ENCODE results near the gene LAYN. TPM values are rescaled to one million over a fixed set of nuclear protein-coding genes. Genes with fewer than 3 reads are reported as not detected.

Gene LAYN
- total RNA-seq, 1 experiment from 2014 or later, result not detected

DNA sequence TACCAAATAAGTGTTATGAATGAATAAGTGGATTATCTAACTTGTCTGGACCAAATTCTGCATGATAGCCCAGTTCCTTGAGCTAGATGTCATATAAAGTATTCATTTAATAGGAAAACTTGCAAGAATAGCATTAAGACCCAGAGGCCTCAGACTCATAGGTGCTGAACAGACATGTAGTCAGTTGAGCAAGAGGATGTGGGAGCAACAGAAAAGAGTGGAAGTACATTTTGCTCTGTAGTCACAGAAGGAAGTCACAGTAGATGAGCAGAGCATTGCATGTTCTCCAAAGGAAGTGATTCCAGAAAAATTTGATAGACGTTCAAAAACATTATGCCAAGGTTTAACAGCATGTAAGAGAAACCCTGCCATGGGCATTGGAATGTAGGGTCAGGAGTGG lies 16.5 kb upstream of the LAYN start:
- no peaks in the 10 kb centered on the region for H3K9me2 ChIP-seq (replicated peaks; ENCODE audit: insufficient read depth, low read length)
- H3K79me2 ChIP-seq (ENCODE audit: low read length), result no peaks in the 10 kb centered on the region
- no peak overlapping the region for H3K27ac ChIP-seq (ENCODE audit: low read length)
- H3K27me3 ChIP-seq (ENCODE audit: low read length), result 0 out of 2 replicates have a peak, but pooled peaks cover 3% of the 10 kb centered on the region
- H3K36me3 ChIP-seq (ENCODE audit: insufficient read depth, low read length), result no peaks in the 10 kb centered on the region
- H3K4me1 ChIP-seq (ENCODE audit: low read length), result no peaks in the 10 kb centered on the region
- DNase-seq, result no peak
- H3K4me3 ChIP-seq (ENCODE audit: low read length), result no peak overlapping the region
- H4K20me1 ChIP-seq (ENCODE audit: insufficient read depth, low read depth, low read length), result no peaks in the 10 kb centered on the region
- H3K9me3 ChIP-seq (ENCODE audit: low read length), result no peaks in the 10 kb centered on the region
- no peak overlapping the region for H2AFZ ChIP-seq (ENCODE audit: low read length)
- no peak overlapping the region for H3K4me2 ChIP-seq (ENCODE audit: low read depth, low read length, poor library complexity, severe bottlenecking)
- H3K9ac ChIP-seq (ENCODE audit: low read length), result no peak overlapping the region

DNA sequence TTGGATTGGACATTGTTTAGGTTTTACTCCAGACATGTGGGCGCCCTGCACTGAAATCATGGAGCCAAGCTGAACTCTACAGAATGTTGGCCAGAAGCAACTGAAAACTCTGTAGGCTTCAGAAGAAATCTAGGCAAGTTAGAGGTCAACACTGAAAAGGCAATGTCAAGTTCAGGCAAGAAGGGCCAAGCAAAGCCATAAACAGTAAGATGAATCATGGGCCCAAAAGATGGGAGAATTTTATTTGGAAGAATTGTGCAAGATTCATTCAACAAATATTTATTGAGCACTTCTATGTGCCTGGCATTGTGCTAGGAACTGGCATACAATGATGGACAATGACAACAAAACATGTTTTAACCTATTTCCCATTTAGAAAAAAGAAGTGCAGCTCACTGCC lies 15.1 kb upstream of the LAYN start:
- no peaks in the 10 kb centered on the region for H3K9me2 ChIP-seq (replicated peaks; ENCODE audit: insufficient read depth, low read length)
- DNase-seq, result no peak
- no peaks in the 10 kb centered on the region for H3K36me3 ChIP-seq (ENCODE audit: insufficient read depth, low read length)
- H3K79me2 ChIP-seq (ENCODE audit: low read length), result no peaks in the 10 kb centered on the region
- no peak overlapping the region for H3K9ac ChIP-seq (ENCODE audit: low read length)
- no peak overlapping the region for H3K4me3 ChIP-seq (ENCODE audit: low read length)
- 0 out of 2 replicates have a peak, but pooled peaks cover 3% of the 10 kb centered on the region for H3K27me3 ChIP-seq (ENCODE audit: low read length)
- H3K4me1 ChIP-seq (ENCODE audit: low read length), result no peaks in the 10 kb centered on the region
- H3K27ac ChIP-seq (ENCODE audit: low read length), result no peak overlapping the region
- H3K4me2 ChIP-seq (ENCODE audit: low read depth, low read length, poor library complexity, severe bottlenecking), result no peak overlapping the region
- H4K20me1 ChIP-seq (ENCODE audit: insufficient read depth, low read depth, low read length), result no peaks in the 10 kb centered on the region
- no peak overlapping the region for H2AFZ ChIP-seq (ENCODE audit: low read length)
- H3K9me3 ChIP-seq (ENCODE audit: low read length), result no peaks in the 10 kb centered on the region

GRCh38 chr11:111526501-111526900 lies 14.0 kb upstream of the LAYN start:
- peaks cover 6% of the 10 kb centered on the region; the same call in 1 of the 2 replicates for H3K27me3 ChIP-seq (ENCODE audit: low read length)
- no peaks in the 10 kb centered on the region for H3K36me3 ChIP-seq (ENCODE audit: insufficient read depth, low read length)
- H3K79me2 ChIP-seq (ENCODE audit: low read length), result no peaks in the 10 kb centered on the region
- no peak overlapping the region for H2AFZ ChIP-seq (ENCODE audit: low read length)
- H4K20me1 ChIP-seq (ENCODE audit: insufficient read depth, low read depth, low read length), result no peaks in the 10 kb centered on the region
- H3K27ac ChIP-seq (ENCODE audit: low read length), result no peak overlapping the region
- no peak for DNase-seq
- H3K4me2 ChIP-seq (ENCODE audit: low read depth, low read length, poor library complexity, severe bottlenecking), result no peak overlapping the region
- H3K9me2 ChIP-seq (replicated peaks; ENCODE audit: insufficient read depth, low read length), result no peaks in the 10 kb centered on the region
- no peak overlapping the region for H3K4me3 ChIP-seq (ENCODE audit: low read length)
- no peaks in the 10 kb centered on the region for H3K4me1 ChIP-seq (ENCODE audit: low read length)
- H3K9ac ChIP-seq (ENCODE audit: low read length), result no peak overlapping the region
- no peaks in the 10 kb centered on the region for H3K9me3 ChIP-seq (ENCODE audit: low read length)

DNA sequence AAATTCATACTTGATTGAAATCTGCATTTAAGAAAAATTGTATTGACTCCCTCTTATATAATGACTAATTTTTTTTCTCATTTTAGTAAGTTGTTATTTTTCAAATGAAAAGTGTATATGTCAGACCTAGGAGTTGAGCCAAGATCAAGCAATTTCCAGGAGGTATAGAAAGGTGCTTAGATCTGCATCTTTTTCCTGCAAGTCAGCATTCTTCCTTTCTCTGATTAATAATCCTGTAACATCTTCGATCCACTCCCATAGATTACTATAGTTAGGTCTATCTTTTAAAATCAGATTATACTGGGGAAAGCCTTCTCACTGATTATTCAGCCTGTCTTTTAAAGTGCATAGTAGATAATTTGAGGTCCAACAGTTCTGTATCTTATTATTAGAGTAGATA lies 13.2 kb upstream of the LAYN start:
- no peaks in the 10 kb centered on the region for H4K20me1 ChIP-seq (ENCODE audit: insufficient read depth, low read depth, low read length)
- H2AFZ ChIP-seq (ENCODE audit: low read length), result no peak overlapping the region
- no peak overlapping the region for H3K4me3 ChIP-seq (ENCODE audit: low read length)
- H3K4me1 ChIP-seq (ENCODE audit: low read length), result peaks cover 7% of the 10 kb centered on the region; the same call in 1 of the 2 replicates
- DNase-seq, result no peak
- no peaks in the 10 kb centered on the region for H3K36me3 ChIP-seq (ENCODE audit: insufficient read depth, low read length)
- H3K27me3 ChIP-seq (ENCODE audit: low read length), result peaks cover 3% of the 10 kb centered on the region; the same call in 1 of the 2 replicates
- H3K9ac ChIP-seq (ENCODE audit: low read length), result no peak overlapping the region
- no peaks in the 10 kb centered on the region for H3K9me2 ChIP-seq (replicated peaks; ENCODE audit: insufficient read depth, low read length)
- H3K79me2 ChIP-seq (ENCODE audit: low read length), result no peaks in the 10 kb centered on the region
- no peak overlapping the region for H3K4me2 ChIP-seq (ENCODE audit: low read depth, low read length, poor library complexity, severe bottlenecking)
- no peak overlapping the region for H3K27ac ChIP-seq (ENCODE audit: low read length)
- no peaks in the 10 kb centered on the region for H3K9me3 ChIP-seq (ENCODE audit: low read length)

GRCh38 chr11:111528557-111528956 lies 12.0 kb upstream of the LAYN start:
- no peaks in the 10 kb centered on the region for H3K9me3 ChIP-seq (ENCODE audit: low read length)
- peaks cover 8% of the 10 kb centered on the region; the same call in 1 of the 2 replicates for H3K4me1 ChIP-seq (ENCODE audit: low read length)
- H3K9ac ChIP-seq (ENCODE audit: low read length), result no peak overlapping the region
- peak; percentile 85 for DNase-seq
- peaks cover 3% of the 10 kb centered on the region; the same call in 1 of the 2 replicates for H3K27me3 ChIP-seq (ENCODE audit: low read length)
- no peaks in the 10 kb centered on the region for H3K79me2 ChIP-seq (ENCODE audit: low read length)
- H2AFZ ChIP-seq (ENCODE audit: low read length), result no peak overlapping the region
- H3K9me2 ChIP-seq (replicated peaks; ENCODE audit: insufficient read depth, low read length), result no peaks in the 10 kb centered on the region
- H3K36me3 ChIP-seq (ENCODE audit: insufficient read depth, low read length), result no peaks in the 10 kb centered on the region
- H3K4me3 ChIP-seq (ENCODE audit: low read length), result no peak overlapping the region
- no peak overlapping the region for H3K4me2 ChIP-seq (ENCODE audit: low read depth, low read length, poor library complexity, severe bottlenecking)
- no peak overlapping the region for H3K27ac ChIP-seq (ENCODE audit: low read length)
- H4K20me1 ChIP-seq (ENCODE audit: insufficient read depth, low read depth, low read length), result no peaks in the 10 kb centered on the region

DNA sequence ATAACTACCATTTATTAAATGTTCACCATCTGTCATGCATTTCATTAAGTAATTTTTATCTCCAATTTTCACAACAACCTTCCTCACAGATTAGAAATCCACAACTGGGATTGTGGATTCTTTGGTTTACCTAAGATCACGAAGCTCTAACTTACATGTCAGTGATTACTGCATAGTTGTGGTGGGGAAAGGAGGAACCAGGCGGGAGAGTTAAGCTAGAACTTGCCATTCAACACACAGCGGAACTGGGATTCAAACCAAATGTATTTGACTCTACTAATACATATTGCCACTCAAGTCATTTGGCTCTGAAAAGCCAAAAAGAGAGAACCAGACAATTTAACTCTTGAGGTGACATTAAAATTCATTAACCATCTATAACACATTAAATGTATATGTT lies 10.4 kb upstream of the LAYN start:
- H2AFZ ChIP-seq (ENCODE audit: low read length), result no peak overlapping the region
- no peaks in the 10 kb centered on the region for H3K36me3 ChIP-seq (ENCODE audit: insufficient read depth, low read length)
- peaks cover 8% of the 10 kb centered on the region; the same call in 1 of the 2 replicates for H3K4me1 ChIP-seq (ENCODE audit: low read length)
- no peak overlapping the region for H3K4me2 ChIP-seq (ENCODE audit: low read depth, low read length, poor library complexity, severe bottlenecking)
- H3K9me3 ChIP-seq (ENCODE audit: low read length), result no peaks in the 10 kb centered on the region
- peaks cover 3% of the 10 kb centered on the region; the same call in 1 of the 2 replicates for H3K27me3 ChIP-seq (ENCODE audit: low read length)
- H3K79me2 ChIP-seq (ENCODE audit: low read length), result no peaks in the 10 kb centered on the region
- H3K27ac ChIP-seq (ENCODE audit: low read length), result no peak overlapping the region
- no peak for DNase-seq
- no peaks in the 10 kb centered on the region for H3K9me2 ChIP-seq (replicated peaks; ENCODE audit: insufficient read depth, low read length)
- H3K4me3 ChIP-seq (ENCODE audit: low read length), result no peak overlapping the region
- no peak overlapping the region for H3K9ac ChIP-seq (ENCODE audit: low read length)
- no peaks in the 10 kb centered on the region for H4K20me1 ChIP-seq (ENCODE audit: insufficient read depth, low read depth, low read length)

GRCh38 chr11:111531136-111531535 lies 9.4 kb upstream of the LAYN start:
- Histone ChIP-seq H3K4me1 (ENCODE audit: low read length) (peaks cover 8% of the 10 kb centered on the region; the same call in 1 of the 2 replicates), H4K20me1 (ENCODE audit: insufficient read depth, low read depth, low read length) (no peaks in the 10 kb centered on the region), H3K9me3 (ENCODE audit: low read length) (no peaks in the 10 kb centered on the region), H2AFZ (ENCODE audit: low read length) (peak overlapping the region; percentile 2; the same call in 1 of the 2 replicates), H3K79me2 (ENCODE audit: low read length) (no peaks in the 10 kb centered on the region), H3K9ac (ENCODE audit: low read length) (no peak overlapping the region), H3K9me2 (replicated peaks; ENCODE audit: insufficient read depth, low read length) (no peaks in the 10 kb centered on the region), H3K36me3 (ENCODE audit: insufficient read depth, low read length) (no peaks in the 10 kb centered on the region), H3K4me2 (ENCODE audit: low read depth, low read length, poor library complexity, severe bottlenecking) (no peak overlapping the region), H3K27me3 (ENCODE audit: low read length) (peaks cover 3% of the 10 kb centered on the region; the same call in 1 of the 2 replicates), H3K4me3 (ENCODE audit: low read length) (no peak overlapping the region), H3K27ac (ENCODE audit: low read length) (no peak overlapping the region)
- DNase-seq, result no peak

GRCh38 chr11:111531687-111532364 lies 8.7 kb upstream of the LAYN start:
- Histone ChIP-seq H3K79me2 (ENCODE audit: low read length) (no peaks in the 10 kb centered on the region), H3K9me2 (replicated peaks; ENCODE audit: insufficient read depth, low read length) (no peaks in the 10 kb centered on the region), H3K27me3 (ENCODE audit: low read length) (peaks cover 3% of the 10 kb centered on the region; the same call in 1 of the 2 replicates), H3K9me3 (ENCODE audit: low read length) (no peaks in the 10 kb centered on the region), H4K20me1 (ENCODE audit: insufficient read depth, low read depth, low read length) (no peaks in the 10 kb centered on the region), H3K27ac (ENCODE audit: low read length) (no peak overlapping the region), H2AFZ (ENCODE audit: low read length) (peak overlapping the region; percentile 2; the same call in 1 of the 2 replicates), H3K4me3 (ENCODE audit: low read length) (no peak overlapping the region), H3K36me3 (ENCODE audit: insufficient read depth, low read length) (no peaks in the 10 kb centered on the region), H3K4me1 (ENCODE audit: low read length) (peaks cover 8% of the 10 kb centered on the region; the same call in 1 of the 2 replicates), H3K9ac (ENCODE audit: low read length) (no peak overlapping the region), H3K4me2 (ENCODE audit: low read depth, low read length, poor library complexity, severe bottlenecking) (no peak overlapping the region)
- DNase-seq, result peak; percentile 78

Data from Karpas-422 (cell line).